ENCODE data around the gene PHLDB1. TPM values are rescaled to one million over a fixed set of nuclear protein-coding genes. Genes with fewer than 3 reads are reported as not detected.

PHLDB1 gene
- total RNA-seq, 4 donors from 2014 or later = 92.6 to 276 (median 161) TPM

GRCh38 chr11:118631142-118631909, 23.9 kb downstream of the PHLDB1 start:
- peaks cover 0 to 1% (median 0%) of the 10 kb centered on the region in 4 donors for H3K36me3 ChIP-seq

GRCh38 chr11:118632577-118633318, 25.3 kb downstream of the PHLDB1 start:
- WGBS, 2 donors (ENCODE audit: low coverage in 1 of 2) = 40 to 79% methylated on average over 2 to 9 of the region's 9 CpGs
- peaks cover 24 to 70% (median 61%) of the 10 kb centered on the region in 4 donors for H3K4me1 ChIP-seq
- H3K36me3 ChIP-seq = peaks cover 0 to 7% (median 0%) of the 10 kb centered on the region in 4 donors
- H3K9me3 ChIP-seq = no peaks in the 10 kb centered on the region
- intact Hi-C loops (cut with DNase I; ENCODE audit: low total_unique reads) (no loop called here), in situ Hi-C loops (cut with MboI; ENCODE audit: low pct_ligation_motif_present in 1 of 4, low pct_unique_long_range_greater_than_20kb in 1 of 4, low sequenced_read_pairs in 3 of 4) (no loop called here)
- TF ChIP-seq EP300 (IDR thresholded peaks at IDR 0.05; ENCODE audit: low read depth) = no peak
- no peak for TF ChIP-seq POLR2A (IDR thresholded peaks at IDR 0.05)
- TF ChIP-seq CTCF (IDR thresholded peaks at IDR 0.05) = no peak
- TF ChIP-seq POLR2AphosphoS5 (IDR thresholded peaks at IDR 0.05) = no peak
- DNase-seq = no peak
- peak overlapping the region in 3 of 4 donors; percentile 83 to 86 (median 84) for H3K27ac ChIP-seq
- no peak overlapping the region for H3K4me3 ChIP-seq
- H3K27me3 ChIP-seq = no peaks in the 10 kb centered on the region

More at GRCh38 chr11:118631142-118631909, 23.9 kb downstream of the PHLDB1 start:
- DNase-seq = peak; percentile 78
- Histone ChIP-seq H3K4me3 (peak overlapping the region in 1 of 4 donors; percentile 52), H3K27ac (peak overlapping the region; percentile 82 to 86 (median 84)), H3K27me3 (no peaks in the 10 kb centered on the region), H3K9me3 (no peaks in the 10 kb centered on the region), H3K4me1 (peaks cover 24 to 70% (median 61%) of the 10 kb centered on the region in 4 donors)
- WGBS, 2 donors (ENCODE audit: low coverage in 1 of 2) = 67% methylated on average over 13 of the region's 14 CpGs; no CpG with 5 or more reads in 1 of the 2 donors
- TF ChIP-seq CTCF (IDR thresholded peaks at IDR 0.05) (peak in 1 of 5 experiments; percentile 22), EP300 (IDR thresholded peaks at IDR 0.05; ENCODE audit: low read depth) (no peak)
- in situ Hi-C loops (cut with MboI; ENCODE audit: low pct_ligation_motif_present in 1 of 4, low pct_unique_long_range_greater_than_20kb in 1 of 4, low sequenced_read_pairs in 3 of 4) = no loop called here
- intact Hi-C loops (cut with DNase I; ENCODE audit: low total_unique reads) = no loop called here

DNA sequence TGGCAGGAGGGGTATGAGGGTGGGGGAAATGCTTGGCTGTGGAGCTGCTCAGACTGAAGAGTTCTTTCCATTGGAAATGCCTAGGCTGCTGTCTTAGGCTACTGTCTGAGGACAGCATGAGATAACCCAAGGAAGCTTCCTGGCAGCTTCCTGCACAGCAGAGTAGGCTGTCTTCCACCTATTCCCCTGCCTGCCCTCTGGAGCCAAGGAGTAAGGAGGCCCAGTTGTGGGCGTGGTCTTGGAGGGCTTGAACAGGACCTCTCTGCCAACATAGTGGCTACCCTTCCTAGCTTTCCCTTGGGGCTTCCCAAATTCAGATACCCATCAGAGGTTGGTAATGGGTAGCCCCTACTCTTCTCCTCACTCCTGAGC, 25.9 kb downstream of the PHLDB1 start:
- H3K9me3 ChIP-seq = no peaks in the 10 kb centered on the region
- H3K36me3 ChIP-seq = peaks cover 0 to 7% (median 0%) of the 10 kb centered on the region in 4 donors
- intact Hi-C loops (cut with DNase I; ENCODE audit: low total_unique reads) (no loop called here), in situ Hi-C loops (cut with MboI; ENCODE audit: low pct_ligation_motif_present in 1 of 4, low pct_unique_long_range_greater_than_20kb in 1 of 4, low sequenced_read_pairs in 3 of 4) (no loop called here)
- no peaks in the 10 kb centered on the region for H3K27me3 ChIP-seq
- peaks cover 24 to 70% (median 61%) of the 10 kb centered on the region in 4 donors for H3K4me1 ChIP-seq
- DNase-seq = no peak
- no peak for TF ChIP-seq EP300 (IDR thresholded peaks at IDR 0.05; ENCODE audit: low read depth)
- TF ChIP-seq CTCF (IDR thresholded peaks at IDR 0.05) = no peak
- no peak for TF ChIP-seq POLR2A (IDR thresholded peaks at IDR 0.05)
- no peak for TF ChIP-seq POLR2AphosphoS5 (IDR thresholded peaks at IDR 0.05)
- no peak overlapping the region for H3K4me3 ChIP-seq
- peak overlapping the region; percentile 1 to 83 (median 73) for H3K27ac ChIP-seq
- WGBS, 2 donors (ENCODE audit: low coverage in 1 of 2) = 58% methylated on average over 1 of the region's 1 CpG; no CpG with 5 or more reads in 1 of the 2 donors

- Histone ChIP-seq H3K36me3 (peaks cover 0 to 7% (median 0%) of the 10 kb centered on the region in 4 donors), H3K4me3 (no peak overlapping the region), H3K27me3 (no peaks in the 10 kb centered on the region), H3K4me1 (peaks cover 24 to 63% (median 58%) of the 10 kb centered on the region in 4 donors), H3K27ac (peak overlapping the region; percentile 60 to 83 (median 73)), H3K9me3 (no peaks in the 10 kb centered on the region)
- TF ChIP-seq EP300 (IDR thresholded peaks at IDR 0.05; ENCODE audit: low read depth) = no peak
- TF ChIP-seq POLR2AphosphoS5 (IDR thresholded peaks at IDR 0.05) = no peak
- TF ChIP-seq POLR2A (IDR thresholded peaks at IDR 0.05) = no peak
- no peak for TF ChIP-seq CTCF (IDR thresholded peaks at IDR 0.05)
- in situ Hi-C loops (cut with MboI; ENCODE audit: low pct_ligation_motif_present in 1 of 4, low pct_unique_long_range_greater_than_20kb in 1 of 4, low sequenced_read_pairs in 3 of 4) (no loop called here), intact Hi-C loops (cut with DNase I; ENCODE audit: low total_unique reads) (no loop called here)
- WGBS, 2 donors (ENCODE audit: low coverage in 1 of 2) = 52% methylated on average over 4 of the region's 4 CpGs; no CpG with 5 or more reads in 1 of the 2 donors
- no peak for DNase-seq
Observed at GRCh38 chr11:118633979-118634378, 26.6 kb downstream of the PHLDB1 start.

Measured in transverse colon (tissue), 4 donors.